ENCODE data around the gene AMBRA1.
A peak's percentile ranks its signal among the peaks of the same experiment; 100 is the strongest.

- TF ChIP-seq CTCF (IDR thresholded peaks at IDR 0.05; ENCODE audit: insufficient read depth, low read length, poor library complexity, severe bottlenecking) (peak; percentile 95), EZH2phosphoT487 (conservative IDR thresholded peaks at IDR 0.05; ENCODE audit: low read length) (no peak)
These were observed 64.5 kb downstream of the AMBRA1 start for GRCh38 chr11:46529095-46529905.
